Heart left ventricle (tissue), 13 donors: ENCODE results near the gene C12orf75.

ENCODE experiments used
- POLR2A ChIP-seq, 2 donors: fragments of 450-650 bp; IDR thresholded peaks; one replicate each; pipeline ENCODE4 v1.6.1; 2017; ENCODE audit warnings: antibody characterized with exemption in 2 of 2, mild to moderate bottlenecking in 2 of 2, moderate library complexity in 2 of 2
- TF ChIP-seq, protein P1 (sequence below), 12 donors: fragments of 200-600 bp; sonication (generic) in 4 of 12; IDR thresholded peaks; one replicate each; pipeline versions ENCODE4 v1.5.0 to v1.8.0; 2018 to 2022; ENCODE audit warnings: antibody characterized with exemption in 12 of 12, mild to moderate bottlenecking in 5 of 12
- donor health status: ischemic (EF 13 %, LVEDD 7.1; RV severe dilation, severe dysfunction).
- donor health status: DM: no; HTN: yes; CAD: no.
- donor health status: DM: no; HTN: no; CAD: no.
- donor health status: ischemic (EF 25% LVEDD 6.9; RV normal size, moderate dysfunction).
- donor health status: ischemic (EF 25% LVEDD 5.7; RV mildly dilated, moderate dysfunction).
- donor health status: ischemic (EF 35%, LVEDD 5.7; RV mildly dilated, moderate dysfunction).
- donor health status: nonischemic (EF 11% LVEDD 7.7; RV severe dilation, severe dysfunction).
- donor health status: DM: yes; HTN: yes; CAD: no.
- donor health status: PGD.
- donor health status: ischemic (EF 29% LVEDD 5.4; RV normal size, mild dysfunction).
- donor health status: nonischemic (EF 23%, LVEDD 6.1; RV moderate dilation, normal function).

DNA sequence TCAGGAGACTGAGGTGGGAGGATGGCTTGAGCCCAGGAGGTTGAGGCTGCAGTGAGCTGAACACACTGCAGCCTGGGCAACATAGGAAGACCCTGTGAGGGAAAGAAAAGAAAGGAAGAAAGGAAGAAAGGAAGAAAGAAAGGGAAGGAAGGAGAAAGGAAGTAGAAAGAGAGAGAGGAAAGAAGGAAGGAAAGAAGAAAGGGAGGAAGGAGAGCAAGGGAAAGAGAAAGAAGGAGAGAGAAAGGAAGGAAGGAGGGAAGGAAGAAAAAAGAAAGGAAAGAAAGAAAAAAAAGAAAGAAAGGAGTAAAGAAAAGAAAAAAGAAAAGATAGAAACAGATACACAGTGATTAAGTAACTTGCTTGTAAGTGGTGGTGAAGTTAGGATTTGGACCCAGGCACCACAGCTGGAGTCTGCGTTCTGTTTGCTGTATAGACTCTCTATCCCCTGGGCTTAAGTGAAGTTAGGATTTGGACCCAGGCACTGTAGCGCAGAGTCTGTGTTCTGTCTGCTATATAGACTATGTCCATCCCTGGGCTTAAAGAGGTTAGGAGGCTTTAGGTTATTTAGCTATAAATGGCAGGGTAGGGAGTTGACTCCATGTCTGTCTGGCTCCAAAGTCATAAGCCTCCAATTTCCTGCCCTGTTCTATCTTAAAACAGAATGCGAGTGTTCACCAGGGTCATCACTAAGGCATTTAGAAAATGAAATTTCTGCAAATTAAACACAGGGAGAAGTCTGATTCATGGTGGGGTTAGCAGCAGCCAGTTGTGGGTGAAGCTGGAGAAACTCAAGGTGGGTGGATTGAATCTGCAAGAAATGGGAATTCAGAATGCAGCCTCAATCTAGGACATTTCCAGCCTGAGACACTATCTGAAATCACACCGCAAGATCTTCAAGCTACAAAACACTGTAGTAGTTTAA is 13.3 kb upstream of the C12orf75 start:
- TF ChIP-seq, protein P1, sequence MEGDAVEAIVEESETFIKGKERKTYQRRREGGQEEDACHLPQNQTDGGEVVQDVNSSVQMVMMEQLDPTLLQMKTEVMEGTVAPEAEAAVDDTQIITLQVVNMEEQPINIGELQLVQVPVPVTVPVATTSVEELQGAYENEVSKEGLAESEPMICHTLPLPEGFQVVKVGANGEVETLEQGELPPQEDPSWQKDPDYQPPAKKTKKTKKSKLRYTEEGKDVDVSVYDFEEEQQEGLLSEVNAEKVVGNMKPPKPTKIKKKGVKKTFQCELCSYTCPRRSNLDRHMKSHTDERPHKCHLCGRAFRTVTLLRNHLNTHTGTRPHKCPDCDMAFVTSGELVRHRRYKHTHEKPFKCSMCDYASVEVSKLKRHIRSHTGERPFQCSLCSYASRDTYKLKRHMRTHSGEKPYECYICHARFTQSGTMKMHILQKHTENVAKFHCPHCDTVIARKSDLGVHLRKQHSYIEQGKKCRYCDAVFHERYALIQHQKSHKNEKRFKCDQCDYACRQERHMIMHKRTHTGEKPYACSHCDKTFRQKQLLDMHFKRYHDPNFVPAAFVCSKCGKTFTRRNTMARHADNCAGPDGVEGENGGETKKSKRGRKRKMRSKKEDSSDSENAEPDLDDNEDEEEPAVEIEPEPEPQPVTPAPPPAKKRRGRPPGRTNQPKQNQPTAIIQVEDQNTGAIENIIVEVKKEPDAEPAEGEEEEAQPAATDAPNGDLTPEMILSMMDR (IDR thresholded peaks at IDR 0.05): no peak
- TF ChIP-seq POLR2A (IDR thresholded peaks at IDR 0.05): no peak
